ENCODE data around the gene CARNS1.
A peak's percentile ranks its signal among the peaks of the same experiment; 100 is the strongest.
"Not testable (repeated sequence)": the region's sequence is repeated elsewhere in the genome, so short reads cannot be mapped to it uniquely, and the experiment has no call there.

Gene CARNS1

DNA sequence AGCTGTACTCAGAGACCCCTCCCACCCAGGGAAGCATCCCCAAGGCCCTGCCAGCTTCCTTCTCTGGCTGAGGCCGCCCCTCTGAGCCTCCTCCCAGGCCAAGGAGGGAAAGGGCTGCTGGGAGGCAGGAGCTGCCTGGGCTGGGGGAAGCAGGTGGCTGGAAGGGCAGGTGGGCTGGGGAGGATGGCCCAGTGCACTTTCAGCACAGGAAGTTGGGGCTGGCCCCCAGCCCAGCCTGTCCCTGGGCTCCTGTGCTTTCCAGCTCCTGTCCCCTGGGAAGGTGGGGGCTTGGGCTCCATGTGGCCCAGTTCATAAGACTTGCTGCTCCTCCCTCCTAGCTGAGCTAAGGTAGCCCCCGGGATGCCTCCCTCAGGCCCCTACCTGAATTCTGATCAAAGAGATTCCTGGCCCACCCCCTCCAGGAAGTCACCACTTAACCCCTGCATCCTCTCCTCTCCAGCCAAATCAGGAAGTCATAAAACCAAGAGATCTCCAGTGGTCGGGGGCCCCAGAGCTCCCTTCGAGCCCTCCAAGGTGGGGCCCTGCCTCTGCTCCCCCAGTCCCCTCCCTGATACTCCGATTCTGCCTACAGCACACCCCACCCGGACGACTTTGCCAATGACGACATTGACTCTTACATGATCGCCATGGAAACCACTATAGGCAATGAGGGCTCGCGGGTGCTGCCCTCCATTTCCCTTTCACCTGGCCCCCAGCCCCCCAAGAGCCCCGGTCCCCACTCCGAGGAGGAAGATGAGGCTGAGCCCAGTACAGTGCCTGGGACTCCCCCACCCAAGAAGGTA, 18.7 kb upstream of the CARNS1 start:
- no peak for DNase-seq (ENCODE audit: low read depth in 2 of 2)

DNA sequence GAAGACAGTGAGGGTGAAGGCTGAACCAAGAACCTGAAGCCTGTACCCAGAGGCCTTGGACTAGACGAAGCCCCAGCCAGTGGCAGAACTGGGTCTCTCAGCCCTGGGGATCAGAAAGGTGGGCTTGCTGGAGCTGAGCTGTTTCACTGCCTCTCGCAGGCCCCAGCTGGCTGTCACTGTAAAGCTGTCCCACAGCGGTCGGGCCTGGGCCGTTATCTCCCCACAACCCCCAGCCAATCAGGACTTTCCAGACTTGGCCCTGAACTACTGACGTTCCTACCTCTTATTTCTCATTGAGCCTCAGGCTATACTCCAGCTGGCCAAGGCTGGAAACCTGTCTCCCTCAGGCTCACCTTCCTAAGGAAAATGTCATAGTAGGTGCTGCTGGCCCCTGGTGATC, 17.9 kb upstream of the CARNS1 start:
- DNase-seq (ENCODE audit: low read depth in 2 of 2), result no peak

DNA sequence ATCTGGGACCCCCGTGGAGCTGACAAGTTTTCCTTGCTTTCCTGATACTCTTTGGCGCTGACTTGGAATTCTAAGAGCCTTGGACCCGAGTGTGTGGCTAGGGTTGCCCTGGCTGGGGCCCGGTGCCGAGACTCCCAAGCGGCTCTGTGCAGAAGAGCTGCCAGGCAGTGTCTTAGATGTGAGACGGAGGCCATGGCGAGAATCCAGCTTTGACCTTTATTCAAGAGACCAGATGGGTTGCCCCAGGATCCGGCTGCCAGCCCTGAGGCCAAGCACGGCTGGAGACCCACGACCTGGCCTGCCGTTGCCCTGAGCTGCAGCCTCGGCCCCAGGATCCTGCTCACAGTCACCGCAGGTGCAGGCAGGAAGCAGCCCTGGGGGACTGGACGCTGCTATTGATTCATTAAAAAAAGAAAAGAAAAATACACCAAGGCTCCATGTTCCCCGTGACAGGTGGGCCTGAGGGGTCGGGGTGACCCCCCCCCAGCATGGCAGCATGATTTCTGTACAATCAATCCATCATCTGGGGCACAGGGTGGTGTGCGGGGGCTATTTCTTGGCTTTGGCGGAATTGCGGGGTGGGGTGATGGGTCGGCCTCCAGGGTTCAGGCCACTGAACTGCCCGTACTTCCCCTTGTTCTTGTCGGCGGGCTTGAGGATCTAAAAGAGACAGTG, 17.4 kb upstream of the CARNS1 start:
- no peak for DNase-seq (ENCODE audit: low read depth in 2 of 2)

DNA sequence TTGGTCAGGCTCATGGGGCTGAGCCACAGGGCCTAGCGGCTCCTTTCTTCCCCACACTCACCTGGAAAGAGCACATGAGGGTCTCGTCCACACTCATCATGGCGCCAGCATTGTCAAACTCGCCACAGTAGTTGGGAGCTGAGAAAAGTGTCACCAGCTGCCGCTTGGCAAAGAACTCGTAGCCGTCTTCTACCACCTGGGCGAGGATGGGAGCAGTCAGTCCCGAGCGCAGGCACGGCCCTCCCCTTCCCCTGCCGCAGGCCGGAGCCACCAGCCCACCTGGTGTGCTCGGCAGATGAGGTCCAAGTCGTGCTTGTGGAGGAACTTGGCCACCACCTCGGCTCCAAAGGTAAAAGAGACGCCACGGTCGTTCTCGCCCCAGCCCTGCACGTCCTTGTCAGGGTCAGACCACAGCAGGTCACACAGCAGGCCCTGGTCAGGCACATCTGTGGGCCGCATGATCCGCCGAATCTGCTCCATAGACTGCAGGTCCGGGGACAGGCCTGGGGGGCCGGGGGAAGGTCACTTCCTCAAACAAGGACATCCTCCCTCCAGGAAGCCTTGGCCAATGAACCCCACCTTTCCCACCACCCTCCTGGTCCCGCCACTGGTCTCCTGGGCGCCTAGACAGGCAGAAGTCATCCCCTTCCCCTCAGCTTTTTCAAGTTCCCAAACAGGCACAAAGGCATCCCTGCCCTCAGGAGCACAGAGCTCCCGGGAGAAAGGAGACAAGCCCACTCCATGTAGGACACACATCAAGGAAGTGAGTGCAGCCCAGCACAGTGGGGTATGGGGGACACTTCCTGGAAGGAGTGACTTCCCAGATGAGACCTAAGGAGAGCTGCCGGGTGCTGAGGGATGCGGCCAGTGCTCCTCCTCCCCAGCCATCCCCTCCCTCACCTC, 16.6 kb upstream of the CARNS1 start:
- no peak for DNase-seq (ENCODE audit: low read depth in 2 of 2)

DNA sequence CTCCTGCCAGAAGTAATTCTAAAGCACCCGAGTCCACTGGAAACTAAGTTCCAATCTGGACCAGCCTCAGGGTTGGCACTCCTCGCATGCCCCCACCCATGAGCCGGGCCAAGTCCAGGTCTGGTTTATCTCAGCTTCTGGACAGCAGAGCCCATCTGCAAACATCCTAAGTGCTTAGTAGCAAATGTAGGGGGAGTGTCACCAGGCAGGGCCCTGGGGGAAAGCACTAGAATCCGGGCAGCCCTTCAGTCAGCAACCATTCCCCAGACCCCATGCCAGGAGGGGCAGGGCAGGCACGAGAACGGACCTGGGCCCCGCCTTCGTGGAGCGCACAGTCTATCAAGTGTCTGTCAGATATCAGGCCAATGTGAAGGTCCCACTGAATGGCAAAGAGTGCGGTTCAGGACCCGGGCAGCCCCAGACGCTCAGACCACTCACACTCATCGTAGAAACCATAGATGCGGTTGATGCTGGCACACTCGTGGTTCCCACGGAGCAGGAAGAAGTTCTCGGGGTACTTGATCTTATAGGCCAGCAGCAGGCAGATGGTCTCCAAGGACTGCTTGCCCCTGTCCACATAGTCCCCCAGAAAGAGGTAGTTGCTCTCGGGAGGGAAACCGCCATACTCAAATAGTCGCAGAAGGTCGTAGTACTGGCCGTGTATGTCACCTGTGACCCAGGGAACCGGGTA, 15.1 kb upstream of the CARNS1 start:
- no peak for DNase-seq (ENCODE audit: low read depth in 2 of 2)

DNA sequence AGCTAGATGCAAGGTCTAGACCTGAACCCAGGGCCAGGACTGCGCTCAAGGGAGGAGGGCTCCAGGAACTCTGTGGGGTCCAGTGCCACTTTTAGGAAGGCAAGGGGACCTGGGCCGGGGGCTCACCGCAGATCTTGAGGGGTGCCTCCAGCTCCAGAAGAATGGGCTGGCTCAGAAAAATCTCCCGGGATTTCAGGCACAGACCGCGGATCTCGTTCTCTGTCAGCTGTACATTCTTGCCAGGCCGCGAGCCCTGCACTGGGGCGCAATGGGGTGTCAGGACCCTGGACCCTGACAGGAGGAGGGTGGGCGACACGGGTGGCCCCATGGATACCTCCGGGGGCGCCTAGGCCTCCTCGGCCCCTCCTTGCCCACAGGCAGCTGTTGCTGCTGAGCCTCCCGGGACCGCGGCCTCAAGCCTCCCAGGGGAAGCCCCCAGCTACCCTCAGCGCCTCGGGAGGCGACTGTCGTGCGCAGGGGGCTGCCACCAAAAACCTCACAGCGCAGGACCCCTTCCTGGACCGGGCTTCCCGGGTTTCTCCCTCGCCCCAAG, 14.5 kb upstream of the CARNS1 start:
- no peak for DNase-seq (ENCODE audit: low read depth in 2 of 2)

DNA sequence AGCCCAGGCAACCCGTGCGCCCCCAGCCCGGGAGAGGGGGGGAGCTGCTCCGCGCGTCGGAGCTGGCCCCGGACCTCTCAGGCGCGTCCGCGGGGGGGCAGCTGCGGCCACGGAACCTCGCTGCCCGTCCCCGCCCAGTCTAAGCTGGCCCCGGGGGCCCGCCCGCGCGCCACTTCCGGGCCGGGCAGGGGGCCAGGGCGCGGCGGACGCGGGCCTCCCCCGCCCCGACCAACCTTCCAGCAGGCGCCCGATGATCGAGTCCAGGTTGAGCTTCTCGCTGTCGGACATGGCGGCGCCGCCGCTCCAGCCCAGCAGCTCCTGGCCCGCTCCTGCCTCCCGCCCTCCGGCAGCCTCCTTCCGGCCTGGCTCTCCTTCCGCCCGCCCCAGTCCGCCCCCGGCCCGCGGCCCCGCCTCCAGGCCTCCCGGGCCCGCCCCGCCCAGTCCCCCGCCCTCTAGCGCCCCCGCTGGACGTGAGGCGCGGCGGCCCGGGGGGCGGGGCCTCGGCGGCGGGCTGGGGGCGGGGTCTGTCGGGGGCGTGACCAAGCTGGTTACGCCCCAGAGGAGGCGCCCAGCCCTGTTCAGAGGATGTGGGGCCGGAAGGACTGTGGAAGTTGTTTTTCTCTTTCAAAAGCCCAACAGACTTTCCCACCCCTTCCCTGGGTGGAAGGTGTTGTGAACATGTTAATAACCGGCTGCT, 13.8 kb upstream of the CARNS1 start, which contains the start of gene PPP1CA:
TSS of gene PPP1CA (minus strand) at position 364 of the 697 bp plus-strand sequence. CDS start at position 288, 76 bp downstream.
- DNase-seq (ENCODE audit: low read depth in 2 of 2), result peak; percentile 89 to 91

DNA sequence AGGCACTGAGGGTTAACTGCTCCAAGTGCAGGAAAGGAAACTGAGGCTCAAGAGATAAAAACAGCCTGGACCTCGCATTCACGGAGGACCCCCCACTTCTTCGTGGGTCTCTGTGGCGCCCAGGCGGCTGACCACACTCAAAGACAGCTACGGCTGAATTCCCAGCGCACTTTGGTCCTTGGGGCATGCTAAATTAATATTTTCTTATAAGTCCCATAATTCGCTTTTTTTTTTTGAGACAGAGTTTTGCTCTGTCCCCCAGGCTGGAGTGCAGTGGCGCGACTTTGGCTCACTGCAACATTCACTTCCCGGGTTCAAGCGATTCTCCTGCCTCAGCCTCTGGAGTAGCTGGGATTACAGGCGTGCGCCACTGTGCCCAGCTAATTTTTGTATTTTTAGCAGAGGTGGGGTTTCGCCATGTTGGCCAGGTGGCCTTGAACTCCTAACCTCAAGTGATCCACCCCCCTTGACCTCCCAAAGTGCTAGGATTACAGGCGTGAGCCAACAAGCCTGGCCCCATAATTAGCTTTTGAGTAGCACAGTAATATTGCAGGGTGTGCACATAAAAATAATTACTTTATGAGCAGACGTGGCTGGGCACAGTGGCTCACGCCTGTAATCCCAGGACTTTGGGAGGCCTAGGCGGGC, 13.2 kb upstream of the CARNS1 start:
- not testable (repeated sequence) for DNase-seq (ENCODE audit: low read depth in 2 of 2)

DNA sequence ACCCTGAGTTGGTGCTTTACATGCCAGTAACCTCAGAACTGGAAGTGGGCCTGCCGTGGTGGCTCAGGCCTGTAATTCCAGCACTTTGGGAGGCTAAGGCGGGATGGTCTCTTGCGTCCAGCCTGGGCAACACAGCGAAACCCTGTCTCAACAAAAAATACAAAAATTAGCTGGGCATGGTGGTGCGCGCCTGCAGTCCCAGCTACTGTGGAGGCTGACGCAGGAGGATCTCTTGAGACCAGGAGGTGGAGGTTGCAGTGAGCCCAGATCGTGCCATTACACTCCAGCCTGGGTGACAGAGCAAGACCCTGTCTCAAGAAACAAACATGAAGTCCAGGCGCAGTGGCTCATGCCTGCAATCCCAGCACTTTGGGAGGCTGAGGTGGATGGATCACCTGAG, 12.4 kb upstream of the CARNS1 start:
- not testable (repeated sequence) for DNase-seq (ENCODE audit: low read depth in 2 of 2)

DNA sequence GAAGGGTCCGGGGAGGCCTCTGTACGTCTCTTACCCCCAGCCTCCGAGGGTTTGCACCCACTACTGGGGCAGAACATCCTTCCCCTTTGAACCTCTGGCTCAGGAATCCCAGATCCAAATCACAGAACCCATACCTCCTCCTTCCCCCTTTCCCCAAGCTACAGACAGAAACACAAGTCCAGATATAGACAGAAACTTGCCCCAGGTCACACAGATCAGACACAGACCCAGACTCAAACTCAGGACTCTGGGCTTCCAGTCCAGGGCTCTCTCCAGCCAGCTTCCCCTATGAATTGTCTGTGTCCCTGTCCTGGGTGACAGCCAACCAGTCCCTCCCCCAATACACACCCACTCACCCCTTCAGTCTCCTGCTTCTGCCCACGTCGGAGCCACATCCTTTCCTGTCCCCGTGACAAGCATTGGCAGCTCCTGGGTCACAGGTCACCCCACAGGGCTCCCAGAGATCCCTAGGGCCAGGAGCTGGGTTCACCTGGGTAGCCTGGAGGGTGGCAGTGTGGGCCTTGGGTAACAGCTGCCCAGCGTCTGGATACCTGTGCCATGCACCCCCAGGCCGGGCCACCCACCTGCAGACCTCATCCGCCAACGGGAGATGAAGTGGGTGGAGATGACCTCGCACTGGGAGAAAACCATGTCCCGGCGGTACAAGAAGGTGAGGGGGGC, 10.8 kb upstream of the CARNS1 start:
- peak in 1 of 2 donors; percentile 20 for DNase-seq (ENCODE audit: low read depth in 2 of 2)

DNA sequence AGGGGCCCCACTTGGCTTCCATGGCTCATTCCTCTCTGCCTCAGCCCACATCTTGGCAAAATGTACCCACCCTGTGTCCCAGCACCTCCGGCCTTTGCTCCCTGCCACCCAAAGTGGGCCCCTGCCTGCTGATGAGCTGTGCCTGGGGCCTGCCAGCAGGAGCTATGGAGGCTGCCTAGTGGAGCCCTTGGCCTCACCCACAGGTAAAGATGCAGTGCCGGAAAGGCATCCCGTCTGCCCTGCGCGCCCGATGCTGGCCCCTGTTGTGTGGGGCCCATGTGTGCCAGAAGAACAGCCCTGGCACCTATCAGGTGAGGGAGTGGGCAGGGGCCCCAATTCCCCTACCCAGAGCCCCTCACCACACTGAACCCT, 10.3 kb upstream of the CARNS1 start:
- no peak for DNase-seq (ENCODE audit: low read depth in 2 of 2)

DNA sequence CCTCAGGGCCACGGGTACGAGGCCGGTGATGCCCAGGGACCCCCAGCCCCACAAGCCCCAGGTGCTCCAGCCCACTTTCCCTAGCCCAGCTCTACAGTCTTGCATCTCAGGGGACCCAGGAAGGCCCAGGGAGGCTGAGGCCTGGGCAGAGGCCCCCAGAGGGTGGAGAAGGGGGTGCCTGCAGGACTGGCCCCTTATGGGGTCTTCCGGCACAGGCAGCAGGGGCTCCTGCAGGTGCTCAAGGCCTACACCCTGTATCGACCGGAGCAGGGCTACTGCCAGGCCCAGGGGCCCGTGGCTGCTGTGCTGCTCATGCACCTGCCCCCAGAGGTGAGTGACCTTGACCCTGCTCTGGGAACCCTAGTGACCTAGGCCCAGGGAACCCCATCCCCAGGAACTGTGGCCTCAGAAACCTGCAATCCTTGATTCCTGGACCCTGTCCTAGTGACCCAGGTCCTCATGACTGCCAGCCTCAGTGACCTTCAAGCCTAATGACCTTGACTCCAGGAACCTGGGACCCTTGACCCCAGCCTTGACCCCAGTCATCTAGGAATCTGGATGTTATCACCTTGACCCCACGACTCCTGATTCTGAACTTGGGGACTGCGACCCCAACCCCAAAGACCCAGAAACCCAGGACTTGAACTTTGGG, 9.7 kb upstream of the CARNS1 start:
- DNase-seq (ENCODE audit: low read depth in 2 of 2), result no peak

DNA sequence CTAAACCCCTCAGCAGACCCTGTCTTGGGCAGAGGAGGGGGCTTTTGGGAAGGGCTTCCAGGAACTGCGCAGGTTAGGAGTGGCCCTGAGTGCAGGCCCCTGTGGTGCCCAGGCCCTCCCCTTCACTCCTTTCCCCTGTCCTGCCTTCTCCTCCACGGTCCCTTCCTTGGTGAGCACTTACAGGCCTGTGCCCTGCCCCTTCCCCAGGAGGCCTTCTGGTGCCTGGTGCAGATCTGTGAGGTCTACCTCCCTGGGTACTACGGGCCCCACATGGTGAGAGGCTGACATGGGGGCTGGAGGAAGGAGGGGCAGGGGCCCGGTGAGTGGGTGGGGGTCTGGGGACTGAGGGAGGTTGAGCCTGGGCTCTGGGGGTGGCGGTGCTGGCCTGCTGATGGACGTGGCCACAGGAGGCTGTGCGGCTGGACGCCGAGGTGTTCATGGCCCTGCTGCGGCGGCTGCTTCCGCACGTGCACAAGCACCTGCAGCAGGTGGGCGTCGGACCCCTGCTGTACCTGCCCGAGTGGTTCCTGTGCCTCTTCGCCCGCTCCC, 9.0 kb upstream of the CARNS1 start:
- DNase-seq (ENCODE audit: low read depth in 2 of 2), result no peak

DNA sequence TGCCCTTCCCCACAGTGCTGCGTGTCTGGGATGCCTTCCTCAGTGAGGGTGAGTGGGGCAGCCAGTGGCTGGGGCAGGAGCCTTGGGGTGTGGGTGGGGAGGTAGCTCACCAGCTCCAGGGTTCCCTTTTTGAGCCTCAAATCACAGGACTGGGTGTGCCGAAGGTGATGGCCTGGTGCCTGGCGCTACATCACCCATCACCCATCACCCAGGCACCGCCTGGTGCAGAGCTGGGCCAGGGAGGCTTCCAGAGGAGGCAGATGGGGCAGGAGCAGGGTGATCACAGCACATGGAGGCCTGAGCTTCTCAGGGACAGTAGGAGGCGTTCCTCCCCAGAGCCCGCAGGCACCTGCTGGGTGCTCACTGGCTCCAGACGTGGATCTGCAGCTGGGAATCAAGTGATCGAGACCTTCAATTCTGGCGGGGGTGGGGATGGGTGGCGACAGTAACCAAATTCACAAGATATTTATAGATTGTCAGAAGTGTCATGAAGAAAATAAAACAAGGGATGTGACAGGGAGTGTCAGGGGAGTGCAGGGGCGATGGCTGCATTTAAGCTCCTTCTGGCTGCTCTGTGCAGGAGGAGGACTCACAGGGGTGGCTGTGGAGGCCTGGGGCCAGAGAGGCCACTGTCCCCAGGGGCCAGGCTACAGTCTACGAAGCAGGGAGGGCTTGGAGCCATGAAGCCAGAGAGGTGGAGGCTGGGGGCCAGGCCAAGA, 8.3 kb upstream of the CARNS1 start:
- no peak for DNase-seq (ENCODE audit: low read depth in 2 of 2)

DNA sequence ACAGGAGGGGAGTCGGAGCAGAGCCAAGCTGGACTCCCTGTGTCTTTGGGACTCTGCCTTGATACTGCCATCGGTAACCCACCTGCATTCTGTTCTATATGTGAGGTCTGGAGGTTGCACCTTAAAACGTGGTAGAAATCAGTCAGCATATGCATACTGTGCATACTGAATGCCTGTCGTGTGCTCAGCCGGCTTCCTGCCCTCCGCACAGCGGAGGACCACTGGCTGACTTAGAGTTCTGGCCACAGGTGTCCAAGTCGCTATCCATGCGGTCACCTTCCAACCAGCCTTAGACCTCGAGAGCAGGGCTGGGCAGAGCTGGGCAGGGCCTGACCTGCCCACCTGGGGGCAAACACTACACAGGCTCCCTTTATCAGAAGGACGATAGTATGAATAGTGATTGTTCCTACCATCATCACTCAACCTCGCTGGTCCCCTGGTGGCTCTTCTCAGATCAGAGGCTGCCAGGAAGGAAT, 7.8 kb upstream of the CARNS1 start:
- DNase-seq (ENCODE audit: low read depth in 2 of 2), result no peak

DNA sequence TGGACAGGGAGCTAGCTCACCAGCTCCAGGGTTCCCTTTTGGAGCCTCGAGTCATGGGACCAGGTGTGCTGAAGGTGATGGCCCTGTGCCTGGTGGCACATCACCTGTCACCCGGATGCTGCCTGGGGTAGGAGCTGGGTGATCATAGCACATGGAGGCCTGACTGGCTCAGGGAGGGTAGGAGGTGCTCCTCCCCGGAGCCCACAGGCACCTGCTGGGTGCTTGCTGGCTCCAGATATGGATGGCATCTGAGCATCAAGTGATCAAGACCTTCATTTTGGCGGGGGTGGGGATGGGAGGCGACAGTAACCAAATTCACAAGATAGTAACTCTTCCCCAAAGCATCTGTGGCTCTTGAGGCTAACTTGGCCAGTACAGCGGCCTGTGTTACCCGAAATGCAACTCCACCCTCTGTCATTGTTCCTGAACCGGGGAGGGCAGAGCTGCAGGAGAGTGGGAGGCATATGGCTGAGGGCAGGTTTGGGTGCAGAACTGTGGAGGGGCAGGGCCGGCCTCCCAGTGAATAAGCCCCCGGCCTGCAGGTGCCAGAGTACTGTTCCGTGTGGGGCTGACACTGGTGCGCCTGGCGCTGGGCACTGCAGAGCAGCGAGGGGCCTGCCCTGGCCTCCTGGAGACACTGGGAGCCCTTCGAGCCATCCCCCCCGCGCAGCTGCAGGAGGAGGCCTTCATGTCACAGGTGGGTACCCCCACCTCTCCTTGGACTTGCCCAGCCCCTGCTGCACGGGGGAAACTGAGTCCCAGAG, 6.9 kb upstream of the CARNS1 start:
- no peak for DNase-seq (ENCODE audit: low read depth in 2 of 2)

DNA sequence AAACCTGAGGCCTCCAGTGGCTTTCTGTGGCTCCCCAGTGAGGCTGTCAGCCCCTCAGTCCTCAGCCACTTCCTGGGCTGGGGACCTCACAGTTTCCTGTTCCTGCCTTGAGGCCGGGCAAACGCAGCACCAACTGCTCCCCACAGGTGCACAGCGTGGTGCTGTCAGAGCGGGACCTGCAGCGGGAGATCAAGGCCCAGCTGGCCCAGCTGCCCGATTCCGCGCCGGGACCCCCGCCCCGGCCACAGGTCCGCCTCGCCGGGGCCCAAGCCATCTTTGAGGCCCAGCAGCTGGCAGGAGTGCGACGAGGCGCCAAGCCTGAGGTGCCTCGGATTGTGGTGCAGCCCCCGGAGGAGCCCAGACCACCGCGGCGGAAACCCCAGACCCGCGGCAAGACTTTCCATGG, 6.2 kb upstream of the CARNS1 start:
- DNase-seq (ENCODE audit: low read depth in 2 of 2), result peak; percentile 51 to 62
